ENCODE data around the gene TFDP1.

GRCh38 chr13:113637262-113638160 lies 53.0 kb downstream of the TFDP1 start:
- TF ChIP-seq POLR2AphosphoS5 (IDR thresholded peaks at IDR 0.05; ENCODE audit: borderline replicate concordance, low read depth, low read length) (no peak), EZH2 (IDR thresholded peaks at IDR 0.05) (no peak), FOXP2 (optimal IDR thresholded peaks at IDR 0.05; ENCODE audit: control extremely low read depth, extremely low read length, insufficient read depth) (no peak)
